ENCODE data around the gene NAA80.
"Not testable (repeated sequence)": the region's sequence is repeated elsewhere in the genome, so short reads cannot be mapped to it uniquely, and the experiment has no call there.

The NAA80 gene

DNA sequence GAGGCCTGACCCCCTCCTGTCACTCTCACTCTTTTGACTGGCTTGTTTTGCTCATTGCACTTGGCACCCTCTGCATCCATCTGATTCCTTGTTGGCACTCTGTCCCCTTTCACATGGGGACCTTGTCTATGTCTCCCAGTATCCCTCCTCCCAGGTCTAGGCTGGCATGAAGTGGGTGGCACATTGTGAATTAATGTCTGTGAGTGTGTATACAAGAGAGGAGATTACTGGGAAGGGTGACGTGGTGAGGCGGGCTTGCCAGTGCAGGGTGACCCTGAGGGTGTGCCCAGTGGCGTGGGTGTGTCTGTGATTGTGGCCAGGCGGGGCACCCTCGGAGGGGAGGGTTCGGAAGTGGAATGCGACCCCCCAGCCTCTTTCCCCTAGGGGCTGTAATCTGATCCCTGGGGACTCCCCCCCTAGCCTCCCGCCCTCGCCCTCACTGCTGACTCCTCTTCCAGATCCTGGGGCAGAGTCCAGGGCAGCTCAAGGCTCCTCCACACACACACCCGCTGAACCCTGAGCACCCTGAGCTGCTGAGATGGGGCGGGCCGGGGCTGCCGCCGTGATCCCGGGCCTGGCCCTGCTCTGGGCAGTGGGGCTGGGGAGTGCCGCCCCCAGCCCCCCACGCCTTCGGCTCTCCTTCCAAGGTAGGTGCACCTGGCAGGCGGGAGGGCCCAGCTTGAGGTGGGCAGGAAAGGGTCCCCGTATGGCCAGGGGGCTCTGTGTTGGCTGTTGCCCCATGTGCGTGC, 30.3 kb downstream of the NAA80 start, which contains the start of gene SEMA3B:
Gene SEMA3B, plus strand, starts transcription at position 445 of the 749 bp plus-strand sequence. Its CDS starts 94 bp downstream, at position 539.
- no peak for DNase-seq

DNA sequence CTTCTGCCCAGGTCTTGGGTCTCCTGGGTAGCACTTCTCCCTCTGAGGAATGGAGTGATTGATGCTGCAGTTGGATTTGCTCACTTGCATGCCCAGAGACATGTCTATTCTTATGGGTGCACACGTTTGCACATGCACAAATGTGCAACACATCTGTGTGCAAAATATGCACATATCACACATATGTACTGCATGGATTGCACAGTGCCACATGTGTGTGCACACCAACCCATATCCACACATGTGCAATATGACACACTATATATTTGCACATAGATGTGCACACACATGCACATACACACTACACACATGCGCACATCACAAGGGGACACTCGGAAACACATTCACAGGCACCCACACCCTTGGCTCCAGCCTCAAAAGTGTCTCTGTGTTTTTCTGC, 30.9 kb downstream of the NAA80 start:
- no peak for DNase-seq

DNA sequence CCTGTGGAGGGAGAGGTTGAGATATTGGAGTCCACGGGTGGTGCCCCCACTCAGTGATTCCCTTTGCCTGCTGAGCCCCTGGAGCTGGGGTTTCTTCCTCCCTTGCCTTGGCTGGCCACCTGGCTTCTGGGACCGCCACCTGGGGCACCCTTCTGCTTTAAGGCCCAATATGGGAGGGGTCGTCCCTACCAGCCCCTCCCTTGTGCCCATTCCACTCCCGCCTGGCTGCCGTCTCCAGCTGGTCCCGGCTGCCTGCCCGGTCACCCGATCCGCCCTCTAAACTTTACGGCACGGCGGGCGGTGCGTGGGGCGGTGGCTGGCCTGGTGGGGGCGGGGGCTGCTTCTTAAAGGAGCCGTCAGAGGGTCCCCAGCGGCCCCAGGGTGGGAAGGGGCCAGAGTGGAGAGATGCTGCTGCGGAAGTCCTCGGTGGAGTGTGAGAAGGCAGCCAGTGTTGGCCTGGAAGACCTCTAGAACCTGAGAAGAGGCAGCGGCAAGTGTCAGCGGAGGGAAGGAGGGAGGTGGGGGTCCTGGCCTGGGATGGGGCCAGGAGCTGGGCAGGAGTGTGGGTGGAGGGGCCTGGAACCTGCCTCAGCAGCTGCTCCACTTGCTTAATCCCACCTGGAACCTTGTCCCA, 31.8 kb downstream of the NAA80 start:
- DNase-seq: no peak

DNA sequence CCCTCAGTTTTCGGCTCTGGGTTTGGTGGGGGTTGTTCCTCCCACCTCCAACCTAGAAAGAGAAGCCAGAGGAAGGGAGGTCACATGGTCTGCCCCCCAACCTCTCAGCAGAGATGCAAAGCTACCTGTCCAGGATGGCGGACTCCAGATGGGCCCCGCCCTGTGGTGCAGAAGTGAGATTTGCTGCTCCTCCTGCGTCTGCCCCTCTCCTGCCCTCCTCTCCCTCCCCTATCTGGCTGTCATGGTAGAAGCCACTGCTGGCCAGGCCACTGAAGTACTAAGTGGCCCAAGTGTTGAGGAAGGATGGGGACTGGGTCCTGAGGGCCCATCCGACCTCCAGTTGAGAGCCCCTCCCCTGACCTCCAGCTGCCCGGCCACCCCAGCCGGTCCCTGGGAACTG, 32.4 kb downstream of the NAA80 start:
- DNase-seq: no peak

DNA sequence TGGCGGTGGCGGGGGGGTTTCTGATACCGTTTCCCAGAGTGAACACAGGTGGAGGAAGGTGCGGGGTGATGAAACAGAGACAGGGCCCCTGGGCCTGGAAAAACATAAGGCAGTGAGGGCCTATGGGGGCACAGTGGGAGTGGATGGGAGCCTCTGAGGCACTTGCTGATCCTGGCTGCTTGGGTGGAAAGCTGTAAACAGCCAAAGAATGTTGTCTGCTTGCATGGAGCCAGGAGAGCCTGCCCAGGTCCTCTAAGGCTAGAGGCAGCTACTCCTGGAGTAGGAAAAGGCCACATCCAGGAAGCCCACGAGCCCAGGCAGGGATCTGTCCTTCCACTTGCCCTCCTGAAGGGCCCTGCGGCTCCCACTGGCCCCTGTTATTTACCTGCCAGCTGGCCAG, 33.2 kb downstream of the NAA80 start:
- no peak for DNase-seq

DNA sequence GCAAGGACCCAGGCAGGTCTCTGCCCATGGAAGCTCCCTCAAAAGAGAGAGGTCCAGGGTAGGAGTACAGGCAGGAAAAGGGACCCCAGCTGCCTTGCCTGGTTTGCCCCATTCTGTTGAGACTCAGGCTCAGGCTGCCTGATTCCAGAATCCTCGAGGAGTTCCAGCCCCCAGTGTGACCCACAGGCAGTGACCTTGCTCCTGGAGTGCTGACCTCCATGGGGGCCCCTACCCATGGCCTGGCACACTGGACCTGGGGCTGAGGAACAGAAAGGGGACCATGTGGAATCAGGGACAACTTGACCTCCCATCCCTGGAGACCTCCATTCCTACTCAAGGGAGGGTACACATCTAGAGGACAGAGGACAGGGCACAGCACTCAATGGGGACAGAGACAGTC, 33.6 kb downstream of the NAA80 start:
- no peak for DNase-seq

DNA sequence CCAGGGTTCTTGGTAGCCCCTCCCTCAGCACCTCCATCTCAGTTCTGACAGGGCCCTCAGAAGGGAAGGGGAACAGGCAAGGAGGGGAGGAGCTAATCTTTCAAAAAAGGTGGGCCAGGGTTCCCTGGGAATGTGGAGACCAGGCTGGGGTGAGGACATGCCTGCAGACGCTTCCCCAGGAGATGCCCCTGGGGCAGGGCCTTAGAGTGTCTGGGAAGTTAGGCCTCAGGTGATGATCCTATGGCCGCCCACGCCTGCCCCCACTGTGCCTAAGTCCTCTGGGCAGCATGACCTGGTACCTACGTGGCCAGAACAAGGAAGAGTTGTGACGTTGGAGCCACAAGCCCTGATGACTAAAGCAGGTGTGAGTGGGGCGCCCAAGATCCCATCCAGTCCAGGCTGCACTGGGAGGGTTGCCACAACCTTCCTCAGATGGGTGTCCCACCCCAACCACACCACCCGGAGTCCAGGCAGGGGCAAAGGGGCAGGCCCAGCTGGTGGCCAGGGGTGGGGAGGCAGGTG, 34.2 kb downstream of the NAA80 start:
- DNase-seq: no peak

DNA sequence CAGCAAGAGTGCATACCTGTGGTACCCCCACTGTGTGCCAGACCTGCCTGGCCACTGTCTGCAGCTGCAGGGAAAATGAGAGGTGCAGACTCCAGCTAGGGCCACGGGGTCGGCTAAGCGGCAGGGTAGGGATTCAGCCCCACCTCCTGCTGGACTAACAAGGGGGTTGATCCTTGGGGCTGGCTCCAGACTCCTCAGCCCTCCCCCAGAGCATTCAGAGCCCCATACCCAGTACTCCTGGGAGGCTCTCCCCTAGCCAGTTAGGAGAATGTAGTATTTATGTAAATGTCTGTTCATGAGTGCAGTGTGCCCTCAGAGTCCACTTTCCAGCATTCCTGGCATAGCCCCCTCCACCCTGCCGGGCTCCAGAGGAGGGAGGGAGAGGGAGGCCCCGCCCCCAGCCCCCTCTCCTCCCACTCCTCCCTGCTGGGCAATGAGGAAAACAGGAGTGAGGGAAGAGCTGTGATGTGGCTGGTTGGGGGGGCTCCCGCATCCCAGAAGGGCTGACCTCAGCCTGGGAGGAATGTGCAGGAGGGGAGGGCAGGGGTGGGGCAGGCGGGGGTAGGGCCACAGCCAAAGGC, 34.7 kb downstream of the NAA80 start:
- DNase-seq: no peak

DNA sequence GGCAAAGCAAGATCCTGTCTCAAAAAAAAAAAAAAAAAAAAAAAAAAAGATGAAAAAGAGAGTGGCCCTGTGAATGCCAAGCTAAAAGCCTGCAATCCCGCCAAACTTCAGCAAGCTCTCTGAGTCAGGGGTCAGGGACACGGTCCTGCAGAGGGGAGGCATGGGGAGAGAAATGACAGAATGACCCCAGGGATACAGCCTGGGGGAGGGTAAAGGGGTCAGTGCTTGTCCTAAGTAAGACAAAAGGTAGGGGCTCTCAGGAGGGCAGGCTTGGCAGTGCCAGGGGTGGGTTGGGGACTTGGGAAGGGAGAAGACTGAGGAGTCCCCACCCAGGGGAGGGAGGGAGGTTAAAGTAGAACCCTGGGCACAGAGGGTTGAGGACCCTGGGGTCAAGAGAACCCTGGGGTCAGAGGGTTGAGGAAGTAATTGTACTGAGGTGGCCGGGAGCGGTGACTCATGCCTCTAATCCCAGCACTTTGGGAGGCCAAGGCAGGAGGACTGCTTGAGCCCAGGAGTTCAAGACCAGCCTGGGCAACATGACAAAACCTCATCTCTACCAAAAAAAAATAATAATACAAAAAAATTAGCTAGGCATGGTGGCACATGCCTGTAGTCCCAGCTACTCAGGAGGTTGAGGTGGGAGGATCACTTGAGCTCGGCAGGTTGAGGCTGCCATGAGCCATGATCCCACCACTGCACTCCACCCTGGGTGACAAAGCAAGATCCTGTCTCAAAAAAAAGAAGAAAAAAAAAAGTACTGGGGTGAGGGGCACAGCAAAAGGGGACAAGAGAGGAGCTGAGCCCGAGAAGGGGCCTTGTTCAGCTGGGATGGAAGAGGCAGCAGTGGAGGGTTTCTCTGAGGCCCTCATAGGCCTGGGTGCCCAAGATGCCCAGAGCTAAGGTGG, 35.5 kb downstream of the NAA80 start:
- no peak for DNase-seq

DNA sequence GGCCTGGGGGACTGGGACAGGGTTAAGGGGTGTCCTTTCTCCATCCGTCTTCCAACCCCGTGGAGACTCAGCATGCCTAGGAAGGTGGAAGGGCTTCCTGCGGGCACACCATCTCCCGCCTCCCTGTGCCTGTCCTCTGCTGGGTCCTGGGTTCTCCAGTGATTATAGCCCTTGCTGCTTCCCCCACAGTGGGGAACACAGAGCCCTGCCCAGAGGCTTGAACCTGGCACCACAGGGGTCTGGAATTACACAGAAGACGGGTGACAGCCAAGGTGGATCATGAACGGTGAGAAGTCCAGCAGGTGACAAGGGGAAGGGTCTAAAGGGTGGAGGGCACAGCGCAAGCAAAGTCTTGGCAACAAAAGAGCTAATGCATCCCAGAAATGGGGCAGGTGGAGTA, 36.4 kb downstream of the NAA80 start:
- no peak for DNase-seq

DNA sequence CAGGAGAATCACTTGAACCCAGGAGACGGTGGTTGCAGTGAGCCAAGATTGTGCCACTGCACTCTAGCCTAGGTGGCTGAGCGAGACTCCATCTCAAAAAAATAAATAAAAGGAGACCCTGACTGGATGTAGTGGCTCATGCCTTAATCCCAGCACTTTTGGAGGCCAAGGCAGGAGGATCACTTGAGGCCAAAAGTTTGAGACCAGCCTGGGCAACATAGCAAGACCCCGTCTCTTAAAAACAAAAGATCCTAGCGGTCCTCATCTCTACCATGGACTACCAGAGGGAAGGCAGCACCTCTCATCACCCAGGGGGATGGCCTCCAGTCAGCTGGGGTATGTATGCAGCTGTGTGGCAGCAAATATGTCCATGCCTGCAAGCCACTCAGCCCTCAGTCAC, 37.0 kb downstream of the NAA80 start:
- not testable (repeated sequence) for DNase-seq

DNA sequence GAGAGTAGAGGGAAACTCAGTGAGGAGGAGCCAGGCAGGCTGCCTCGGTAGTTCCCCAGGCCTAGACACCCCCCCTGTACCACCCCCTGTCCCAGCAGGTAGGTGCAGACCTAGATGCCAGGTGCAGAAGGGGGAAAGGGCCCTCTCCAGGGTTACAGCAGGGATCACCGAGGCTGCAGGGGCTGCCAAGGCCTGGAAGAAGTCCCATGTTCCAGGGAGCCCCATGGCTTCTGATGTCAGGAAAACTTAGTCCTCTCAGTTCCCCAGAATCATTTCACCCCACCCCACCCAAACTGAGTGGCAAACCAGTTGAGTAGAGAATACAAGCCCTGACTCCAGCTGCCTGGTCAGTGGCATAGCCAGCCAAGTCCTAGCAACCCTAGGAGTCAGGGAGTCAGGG, 37.7 kb downstream of the NAA80 start:
- DNase-seq: no peak

DNA sequence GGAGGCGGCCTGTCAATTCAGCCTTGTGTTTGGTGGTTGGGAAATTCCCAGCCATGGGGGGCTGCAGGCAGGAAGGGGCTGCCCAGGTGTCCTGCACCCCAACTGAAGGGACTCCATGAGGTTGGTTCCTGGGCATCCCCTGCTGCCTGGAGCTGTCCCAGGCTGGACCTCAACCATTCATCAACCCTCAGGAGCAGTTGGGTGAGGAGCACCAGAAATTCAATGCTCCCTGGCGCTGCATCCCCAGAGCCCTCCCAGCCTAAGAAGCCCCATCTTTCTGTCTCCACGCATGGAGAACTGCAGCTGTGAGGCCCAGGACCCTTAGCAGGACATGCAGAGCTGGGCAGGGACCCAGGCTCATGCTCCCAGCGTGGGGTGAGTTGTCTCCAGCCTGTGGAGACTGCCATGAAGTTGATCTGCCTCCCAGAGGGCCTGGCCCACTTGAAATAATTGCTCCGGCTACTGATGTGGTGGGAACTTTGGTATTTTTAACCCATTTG, 38.2 kb downstream of the NAA80 start:
- no peak for DNase-seq

DNA sequence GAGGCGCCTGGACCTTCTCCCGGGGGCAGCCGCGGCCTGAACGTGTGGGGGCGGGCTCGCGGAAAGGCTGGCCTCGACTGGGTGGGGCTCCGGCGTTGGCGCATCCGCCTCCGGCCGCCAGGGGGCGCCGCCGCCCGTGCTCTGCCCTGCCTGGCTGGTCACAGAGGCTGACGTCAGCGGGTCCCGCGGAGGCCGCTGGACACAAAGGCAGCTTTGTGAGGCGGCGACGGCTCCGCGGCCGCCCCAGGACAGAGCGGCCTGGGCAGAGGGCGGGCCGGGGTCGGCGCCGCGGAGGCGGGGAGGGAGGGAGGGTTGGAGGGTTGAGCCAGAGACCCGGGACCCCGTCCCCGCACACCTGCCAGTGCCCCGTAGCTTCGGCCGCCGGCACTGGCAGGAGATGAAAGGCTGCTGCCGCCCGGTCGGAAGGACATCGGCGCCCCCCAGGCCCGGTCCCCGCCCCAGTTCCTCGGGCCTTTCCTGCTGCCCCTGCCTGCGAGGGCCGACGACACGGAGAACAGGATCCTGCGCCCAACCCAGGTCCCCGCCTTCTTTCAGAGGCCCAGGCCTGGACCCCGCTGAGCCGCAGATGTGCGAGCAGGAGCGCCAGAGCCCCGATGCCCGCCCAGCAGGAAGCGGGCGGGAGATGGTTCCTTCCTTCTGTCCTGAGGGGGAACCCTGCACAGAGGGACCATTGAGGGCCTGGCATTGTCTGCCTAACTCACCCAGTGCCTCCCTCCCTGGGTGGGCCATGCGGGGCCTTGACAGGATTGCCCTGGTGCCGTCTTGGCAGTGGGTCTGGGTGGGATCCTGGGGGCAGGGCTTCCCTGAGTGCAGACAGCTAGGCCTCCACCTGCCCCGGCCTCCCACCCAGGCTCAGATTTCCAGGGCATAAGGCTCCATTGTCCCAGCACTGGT, 38.9 kb downstream of the NAA80 start:
- DNase-seq: peak; percentile 79

DNA sequence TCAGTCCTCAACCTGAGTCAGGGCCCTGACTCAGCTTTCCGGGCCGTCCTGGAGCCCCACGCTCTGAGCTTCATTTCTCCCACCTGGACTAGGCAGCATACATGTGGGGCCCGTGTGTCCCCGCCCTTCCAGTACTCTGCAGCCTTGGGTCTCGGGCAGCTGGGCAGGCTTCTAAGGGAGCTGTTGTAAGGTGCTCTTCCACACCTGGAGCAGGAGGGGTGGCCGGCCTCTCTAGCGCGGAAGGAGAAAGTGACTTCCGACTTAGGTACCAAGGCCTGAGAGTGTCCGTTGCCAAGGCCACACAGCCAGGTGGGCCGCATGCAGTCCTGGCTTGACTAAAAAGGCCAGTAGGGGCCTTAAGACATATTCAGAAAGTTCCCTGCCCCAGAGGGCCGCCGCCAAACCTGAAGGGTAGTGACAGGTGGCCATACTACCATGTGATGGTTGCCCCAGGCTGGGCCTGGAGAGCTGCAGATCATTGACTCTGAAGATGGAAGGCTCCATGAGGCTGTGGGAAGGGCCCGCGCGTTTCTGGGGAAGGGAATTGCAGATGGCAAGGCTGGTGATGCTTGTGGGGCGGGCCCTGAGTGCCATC, 39.7 kb downstream of the NAA80 start:
- DNase-seq: no peak

DNA sequence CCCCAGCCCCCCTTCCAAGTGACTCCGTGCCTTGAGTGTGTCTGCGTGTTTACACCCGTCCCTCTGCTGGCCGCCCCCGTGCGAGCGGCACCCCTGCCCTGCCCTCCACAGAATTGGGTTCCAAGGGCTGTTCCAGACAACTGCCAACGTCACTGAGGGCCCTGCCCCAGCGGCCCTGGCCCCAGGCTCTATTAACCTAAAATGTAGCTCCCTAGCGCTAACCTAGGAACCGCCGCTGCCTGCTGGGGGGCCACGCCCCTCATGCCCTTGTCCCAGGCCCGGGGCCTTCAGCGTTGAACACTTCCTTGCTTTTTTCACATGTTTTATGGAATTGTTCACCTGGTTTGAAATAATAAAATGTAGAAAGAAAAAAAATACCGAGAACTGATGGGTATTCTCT, 40.2 kb downstream of the NAA80 start:
- DNase-seq: no peak

DNA sequence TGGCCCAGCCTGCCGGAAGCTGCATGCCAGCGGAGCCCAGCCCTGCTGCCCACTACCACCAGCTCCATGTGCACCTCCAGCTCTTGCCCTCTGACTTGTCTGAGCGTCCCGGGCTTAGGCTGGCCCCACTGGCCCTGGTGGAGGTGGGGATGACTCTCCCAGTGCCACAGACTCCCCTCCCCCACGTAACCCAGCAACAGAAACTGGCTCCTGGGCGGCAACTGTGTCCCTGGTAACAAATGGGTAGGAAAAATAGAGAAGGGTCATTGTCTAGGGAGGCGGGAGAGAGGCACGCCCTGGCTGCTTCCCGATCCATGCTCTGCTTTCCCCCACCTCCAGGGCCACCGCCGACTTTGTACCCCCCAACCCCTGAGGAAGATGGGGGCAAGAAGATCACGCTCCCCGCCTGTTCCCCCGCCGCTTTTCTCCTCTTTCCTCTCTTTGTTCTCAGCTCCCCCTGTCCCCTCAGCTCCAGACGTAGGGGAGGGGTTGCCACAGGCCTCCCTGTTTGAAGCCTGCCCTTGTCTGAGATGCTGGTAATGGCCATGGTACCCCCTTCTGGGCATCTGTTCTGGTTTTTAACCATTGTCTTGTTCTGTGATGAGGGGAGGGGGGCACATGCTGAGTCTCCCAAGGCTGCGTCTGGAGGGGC, 41.0 kb downstream of the NAA80 start:
- DNase-seq: no peak

DNA sequence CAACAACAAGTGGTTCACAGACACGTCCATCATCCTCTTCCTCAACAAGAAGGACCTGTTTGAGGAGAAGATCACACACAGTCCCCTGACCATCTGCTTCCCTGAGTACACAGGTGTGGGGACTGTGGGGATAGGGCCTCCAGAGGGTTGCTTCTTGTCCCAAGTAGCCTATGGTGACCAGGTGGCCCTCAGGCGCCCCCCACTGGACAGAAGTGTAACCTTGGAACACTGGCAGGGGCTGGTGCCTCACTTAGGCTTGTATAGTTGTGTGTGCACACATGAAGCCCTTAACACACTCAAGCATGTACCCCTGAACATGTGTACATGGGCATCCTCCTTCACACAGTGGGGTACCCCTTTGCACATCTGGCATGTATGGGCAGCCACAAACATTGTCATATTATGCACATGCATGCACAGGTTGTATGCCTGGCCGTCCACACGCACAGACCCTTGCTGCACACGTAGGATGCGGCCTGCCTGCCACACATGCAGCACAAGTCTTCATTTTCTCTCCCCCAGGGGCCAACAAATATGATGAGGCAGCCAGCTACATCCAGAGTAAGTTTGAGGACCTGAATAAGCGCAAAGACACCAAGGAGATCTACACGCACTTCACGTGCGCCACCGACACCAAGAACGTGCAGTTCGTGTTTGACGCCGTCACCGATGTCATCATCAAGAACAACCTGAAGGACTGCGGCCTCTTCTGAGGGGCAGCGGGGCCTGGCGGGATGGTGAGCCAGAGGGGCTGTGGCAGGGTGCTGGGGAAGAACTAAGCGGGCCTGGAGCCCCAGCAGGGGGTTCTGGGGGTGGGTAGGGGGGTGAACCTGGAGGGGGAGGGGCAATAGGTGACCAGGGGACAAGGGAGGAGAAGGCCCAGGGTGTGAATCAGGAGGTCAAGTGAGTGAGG, 42.0 kb downstream of the NAA80 start:
- peak; percentile 47 for DNase-seq

DNA sequence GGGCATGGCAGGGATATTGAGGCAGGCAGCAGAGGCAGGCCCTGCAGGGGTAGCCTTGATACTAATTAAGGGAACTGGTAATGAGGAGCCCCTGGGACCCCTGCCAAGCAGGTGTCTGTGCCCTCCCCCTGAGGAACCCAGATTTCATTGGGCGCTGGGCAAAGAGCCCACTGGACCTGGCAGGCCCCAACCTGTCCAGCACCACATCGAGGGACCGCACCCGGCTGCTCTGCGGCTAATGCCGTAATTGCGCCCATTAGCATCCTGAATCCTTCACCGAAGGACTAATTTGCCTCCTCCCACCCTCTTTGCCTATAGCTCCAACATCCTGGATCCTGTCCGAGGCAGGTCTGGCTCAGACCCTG, 44.0 kb downstream of the NAA80 start:
- DNase-seq: no peak
